ENCODE data around the gene NFATC3.

Gene NFATC3

DNA sequence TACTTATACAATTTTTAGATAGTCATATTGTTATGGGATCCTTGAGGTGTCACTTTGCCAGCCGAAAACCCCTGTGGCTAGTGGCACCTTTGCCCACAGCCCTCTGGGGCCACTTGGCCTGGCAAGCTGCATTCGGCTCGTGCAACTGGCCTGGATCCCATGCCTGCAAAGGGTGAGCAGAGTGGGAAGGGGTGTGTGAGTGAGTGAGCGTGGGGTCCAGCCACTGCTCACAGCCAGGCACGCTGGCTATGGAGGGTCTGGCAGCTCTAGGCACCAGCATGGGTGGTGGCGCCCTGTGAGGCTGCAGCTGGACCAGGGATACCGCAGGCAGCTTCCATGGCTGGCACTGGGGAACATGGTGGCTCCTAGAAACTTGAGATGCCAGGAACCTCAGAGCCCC, 101.7 kb downstream of the NFATC3 start:
- no peak for DNase-seq (ENCODE audit: low read depth in 2 of 2)

DNA sequence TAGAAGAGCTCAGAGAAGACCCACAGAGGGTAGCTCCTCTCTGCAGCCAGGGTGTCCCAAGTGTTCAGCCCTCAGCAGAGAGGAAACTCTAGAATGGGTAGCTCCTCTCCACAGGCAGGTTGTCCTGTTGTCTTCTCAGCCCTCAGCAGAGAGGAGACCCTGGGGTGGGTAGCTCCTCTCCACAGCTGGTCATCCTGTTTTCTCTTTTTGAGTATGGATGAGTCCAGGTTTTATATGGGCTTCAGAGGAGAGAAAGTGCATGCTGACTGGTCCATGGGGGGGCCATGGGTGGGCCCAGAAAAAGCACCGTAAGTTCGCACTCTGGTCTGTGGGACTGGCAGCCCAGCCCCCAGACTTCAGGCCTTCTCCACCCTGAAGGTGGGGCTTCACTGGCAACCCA, 102.3 kb downstream of the NFATC3 start:
- DNase-seq (ENCODE audit: low read depth in 2 of 2), result no peak

DNA sequence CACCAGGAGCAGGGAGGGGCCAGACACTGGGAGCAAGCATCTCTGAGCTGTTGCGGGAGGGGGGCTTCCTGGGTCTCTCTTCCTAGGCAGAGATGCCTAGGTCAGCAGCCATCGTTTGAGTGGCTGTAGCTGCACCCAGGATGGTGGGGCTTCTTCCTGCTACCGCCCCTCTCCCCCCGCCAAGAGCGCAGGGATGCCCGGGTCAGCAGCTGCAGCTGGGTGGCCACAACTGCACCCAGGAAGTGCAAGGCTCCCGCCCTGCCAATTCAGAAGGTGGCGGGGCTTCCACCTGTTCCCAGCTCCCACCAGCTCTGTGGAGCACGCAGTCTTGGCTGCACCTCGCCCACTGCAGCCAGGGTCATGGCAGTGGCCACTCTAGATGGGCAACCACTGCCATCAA, 103.0 kb downstream of the NFATC3 start:
- no peak for DNase-seq (ENCODE audit: low read depth in 2 of 2)

DNA sequence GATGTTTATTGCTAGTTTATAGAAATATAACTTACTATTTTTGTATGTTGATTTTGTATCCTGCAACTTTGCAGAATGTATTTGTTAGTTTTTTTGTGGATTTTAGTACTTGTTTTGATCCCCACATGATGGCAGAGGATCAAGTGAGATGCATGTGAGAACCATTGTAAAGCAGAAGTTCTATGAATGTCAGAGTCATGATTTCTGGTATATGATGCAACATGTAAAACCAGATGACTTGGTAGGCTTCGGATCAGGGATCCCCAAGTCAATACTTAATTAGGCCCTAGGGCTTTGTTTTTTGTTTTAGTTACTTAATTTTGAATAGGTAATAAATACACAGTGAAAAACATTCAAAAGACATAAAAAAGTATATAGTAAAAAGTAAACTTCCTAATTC, 104.9 kb downstream of the NFATC3 start:
- no peak for DNase-seq (ENCODE audit: low read depth in 2 of 2)

DNA sequence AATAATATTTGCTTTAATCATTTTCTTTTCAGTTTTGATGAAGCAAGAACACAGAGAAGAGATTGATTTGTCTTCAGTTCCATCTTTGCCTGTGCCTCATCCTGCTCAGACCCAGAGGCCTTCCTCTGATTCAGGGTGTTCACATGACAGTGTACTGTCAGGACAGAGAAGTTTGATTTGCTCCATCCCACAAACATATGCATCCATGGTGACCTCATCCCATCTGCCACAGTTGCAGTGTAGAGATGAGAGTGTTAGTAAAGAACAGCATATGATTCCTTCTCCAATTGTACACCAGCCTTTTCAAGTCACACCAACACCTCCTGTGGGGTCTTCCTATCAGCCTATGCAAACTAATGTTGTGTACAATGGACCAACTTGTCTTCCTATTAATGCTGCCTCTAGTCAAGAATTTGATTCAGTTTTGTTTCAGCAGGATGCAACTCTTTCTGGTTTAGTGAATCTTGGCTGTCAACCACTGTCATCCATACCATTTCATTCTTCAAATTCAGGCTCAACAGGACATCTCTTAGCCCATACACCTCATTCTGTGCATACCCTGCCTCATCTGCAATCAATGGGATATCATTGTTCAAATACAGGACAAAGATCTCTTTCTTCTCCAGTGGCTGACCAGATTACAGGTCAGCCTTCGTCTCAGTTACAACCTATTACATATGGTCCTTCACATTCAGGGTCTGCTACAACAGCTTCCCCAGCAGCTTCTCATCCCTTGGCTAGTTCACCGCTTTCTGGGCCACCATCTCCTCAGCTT, 105.8 kb downstream of the NFATC3 start:
- DNase-seq (ENCODE audit: low read depth in 2 of 2), result no peak

DNA sequence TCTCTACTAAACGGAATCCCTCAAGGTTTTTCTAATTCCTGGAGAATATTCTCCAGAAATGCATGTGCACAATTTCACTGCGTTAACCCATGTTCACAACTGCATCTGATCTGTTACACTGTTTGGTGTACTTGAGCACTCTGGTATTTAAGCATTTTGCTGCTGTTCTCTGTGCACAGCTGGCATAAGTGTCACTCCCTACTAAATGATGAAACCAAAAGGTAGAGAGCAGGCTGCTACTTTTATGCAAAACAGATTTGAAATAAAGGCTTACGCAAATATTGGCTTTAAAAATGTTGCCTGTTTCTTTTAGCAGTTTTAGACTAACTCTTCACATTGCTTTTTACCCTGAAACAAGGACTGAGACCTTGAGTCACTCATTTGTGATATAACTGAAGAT, 109.1 kb downstream of the NFATC3 start:
- no peak for DNase-seq (ENCODE audit: low read depth in 2 of 2)

DNA sequence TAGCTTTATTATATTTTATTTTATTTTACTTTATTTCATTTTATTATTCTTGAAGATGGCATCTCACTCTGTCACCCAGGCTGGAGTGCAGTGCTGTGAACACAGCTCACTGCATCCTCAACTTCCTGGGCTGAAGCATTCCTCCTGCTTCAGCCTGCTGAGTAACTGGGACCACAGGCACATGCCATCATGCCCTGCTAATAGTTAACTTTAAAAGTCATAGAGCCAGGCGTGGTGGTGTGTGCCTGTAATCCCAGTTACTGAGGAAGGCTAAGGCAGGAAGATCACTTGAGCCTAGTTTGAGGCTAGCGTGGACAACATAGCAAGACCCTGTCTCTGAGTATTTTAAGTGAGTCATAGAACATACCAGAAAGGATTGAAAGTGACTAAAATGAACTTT, 112.1 kb downstream of the NFATC3 start:
- DNase-seq (ENCODE audit: low read depth in 2 of 2), result no peak

DNA sequence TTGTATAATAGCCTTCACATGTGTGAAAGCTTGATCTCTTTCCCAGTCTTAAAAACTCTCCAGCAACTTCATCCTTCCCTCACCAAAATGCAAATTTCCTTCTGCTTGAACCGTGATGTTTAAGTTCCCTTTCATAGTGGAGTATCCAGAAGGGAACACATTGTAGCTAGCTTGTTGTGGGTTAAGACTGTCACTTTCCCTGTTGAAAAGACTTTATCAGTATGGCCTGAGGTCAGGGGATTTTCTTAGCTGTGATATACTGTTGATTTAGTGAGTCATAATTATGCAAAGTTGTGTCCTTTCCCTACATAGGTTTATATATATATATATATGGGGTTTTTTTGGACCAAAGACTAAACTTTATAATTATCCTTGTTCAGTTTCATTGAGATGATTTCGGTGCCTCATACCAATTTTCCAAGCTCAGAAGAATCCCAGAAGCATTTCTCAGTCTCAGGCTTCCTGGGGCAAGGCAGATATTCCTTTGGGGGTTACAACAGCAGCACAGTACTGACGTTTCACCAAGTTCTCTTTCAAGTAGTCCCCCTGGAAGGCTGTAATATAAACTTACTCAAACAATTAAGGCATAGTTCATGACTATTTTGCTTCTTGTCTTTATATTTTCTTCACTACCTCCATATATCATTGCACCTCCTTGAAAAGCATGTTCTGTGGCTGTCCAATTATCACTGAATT, 115.1 kb downstream of the NFATC3 start:
- no peak for DNase-seq (ENCODE audit: low read depth in 2 of 2)

DNA sequence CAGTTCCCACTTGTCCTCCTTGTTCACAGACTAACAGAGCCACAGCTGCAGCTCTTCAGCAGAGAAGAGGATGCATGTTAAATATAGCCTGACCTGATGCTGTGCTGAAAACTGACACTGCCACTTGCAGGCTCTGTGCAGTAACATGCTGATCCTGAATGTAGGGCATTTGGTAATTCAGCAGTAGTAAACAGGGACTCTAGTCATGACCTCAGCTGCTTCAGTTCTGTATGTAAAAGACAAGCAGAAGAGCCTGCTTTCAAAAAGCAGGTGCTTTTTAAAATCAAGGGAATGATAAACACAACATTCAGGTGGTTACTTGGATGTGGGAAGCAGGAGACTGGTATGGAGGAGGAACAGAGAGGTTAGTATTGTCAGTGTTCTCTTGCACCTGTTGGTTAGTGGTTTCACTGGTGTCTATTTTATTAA, 116.9 kb downstream of the NFATC3 start:
- DNase-seq (ENCODE audit: low read depth in 2 of 2), result no peak

DNA sequence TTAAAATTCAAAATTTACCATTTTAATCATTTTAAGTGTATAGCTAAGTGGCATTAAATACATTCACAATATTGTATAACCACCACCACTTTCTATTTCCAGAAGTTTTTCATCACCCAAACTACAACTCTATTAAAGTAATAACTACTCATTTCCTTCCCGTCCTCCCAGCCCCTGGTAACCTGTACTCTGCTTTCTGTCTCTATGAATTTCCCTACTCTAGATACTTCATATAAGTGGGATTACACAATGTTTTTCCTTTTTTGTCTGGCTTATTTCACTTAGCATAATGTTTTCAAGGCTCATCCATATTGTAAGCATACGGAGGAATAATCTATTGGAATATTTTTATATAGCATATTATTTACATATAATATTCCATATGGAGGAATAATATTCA, 121.1 kb downstream of the NFATC3 start:
- DNase-seq (ENCODE audit: low read depth in 2 of 2), result no peak

DNA sequence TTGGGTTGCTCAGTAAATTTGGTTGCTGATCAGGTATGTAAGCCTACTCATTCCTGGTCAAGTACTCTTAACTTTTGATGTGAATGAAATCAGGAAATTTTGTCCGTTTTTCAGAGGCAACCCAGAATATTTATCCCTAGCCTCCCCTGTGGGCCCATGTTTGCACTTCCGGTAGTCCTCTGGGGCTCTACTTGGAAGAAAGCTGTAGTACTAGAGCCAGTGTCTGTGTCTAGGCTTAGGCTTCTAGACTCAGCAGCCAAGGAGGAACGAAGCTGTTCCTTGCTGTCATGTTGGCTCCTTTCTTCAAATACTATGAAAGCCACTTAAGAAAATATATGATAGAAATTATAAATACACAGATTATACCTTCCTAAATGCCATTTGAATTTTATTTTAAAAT, 129.6 kb downstream of the NFATC3 start:
- DNase-seq (ENCODE audit: low read depth in 2 of 2), result no peak

DNA sequence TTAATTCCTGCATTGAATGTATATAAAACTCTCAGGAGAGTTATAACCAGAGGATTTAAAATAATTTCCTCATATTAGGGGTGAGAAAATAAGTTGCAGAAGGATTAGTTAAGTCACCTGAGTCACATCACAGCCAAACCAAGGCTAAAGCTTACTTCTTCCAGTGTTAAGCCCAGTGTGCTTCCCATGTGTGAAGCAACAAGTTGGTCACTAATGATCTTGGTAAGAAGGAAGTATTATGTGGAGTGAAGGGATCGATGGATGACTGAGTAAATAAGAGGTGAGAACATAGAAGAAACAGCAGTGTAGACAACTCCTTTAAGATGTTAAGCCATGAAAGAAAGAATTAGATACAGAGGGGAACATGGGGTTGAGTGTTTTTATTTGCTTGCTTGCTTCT, 130.1 kb downstream of the NFATC3 start:
- no peak for DNase-seq (ENCODE audit: low read depth in 2 of 2)

DNA sequence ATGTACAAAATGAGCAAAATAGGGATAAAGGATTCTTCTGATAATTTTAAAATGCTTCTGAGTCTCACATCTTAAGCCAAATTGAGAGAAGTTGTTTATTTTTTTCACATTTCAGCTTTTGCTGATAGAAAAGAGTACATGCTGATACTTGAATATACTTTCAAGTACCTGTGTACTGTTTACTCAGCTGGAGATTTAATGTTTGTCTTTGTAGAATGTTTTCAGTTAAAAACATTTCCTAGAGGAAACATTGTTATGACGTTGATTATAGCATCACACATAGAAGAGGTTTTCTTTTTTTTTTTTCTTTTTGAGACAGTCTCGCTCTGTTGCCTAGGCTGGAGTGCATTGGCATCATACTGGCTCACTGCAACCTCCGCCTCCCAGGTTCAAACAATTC, 131.1 kb downstream of the NFATC3 start:
- DNase-seq (ENCODE audit: low read depth in 2 of 2), result no peak

DNA sequence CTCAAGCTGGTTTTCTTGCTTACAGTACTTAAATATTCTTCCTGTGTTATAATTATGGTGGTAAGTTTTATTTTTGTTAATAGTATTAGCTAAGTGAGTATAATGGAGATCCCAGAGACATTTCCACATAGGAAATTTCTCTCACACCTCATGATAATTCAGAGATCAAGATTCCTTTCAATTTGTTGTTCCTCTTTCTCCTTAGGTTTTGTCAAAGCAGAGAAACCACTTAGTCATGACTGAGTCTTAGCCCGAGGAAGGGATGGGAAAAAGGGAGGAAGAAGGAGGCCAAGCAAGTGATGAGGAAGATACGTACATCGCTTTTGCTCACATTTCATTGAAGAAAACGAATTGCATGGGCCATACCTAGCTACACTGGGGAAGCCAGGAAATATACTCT, 132.3 kb downstream of the NFATC3 start:
- no peak for DNase-seq (ENCODE audit: low read depth in 2 of 2)

DNA sequence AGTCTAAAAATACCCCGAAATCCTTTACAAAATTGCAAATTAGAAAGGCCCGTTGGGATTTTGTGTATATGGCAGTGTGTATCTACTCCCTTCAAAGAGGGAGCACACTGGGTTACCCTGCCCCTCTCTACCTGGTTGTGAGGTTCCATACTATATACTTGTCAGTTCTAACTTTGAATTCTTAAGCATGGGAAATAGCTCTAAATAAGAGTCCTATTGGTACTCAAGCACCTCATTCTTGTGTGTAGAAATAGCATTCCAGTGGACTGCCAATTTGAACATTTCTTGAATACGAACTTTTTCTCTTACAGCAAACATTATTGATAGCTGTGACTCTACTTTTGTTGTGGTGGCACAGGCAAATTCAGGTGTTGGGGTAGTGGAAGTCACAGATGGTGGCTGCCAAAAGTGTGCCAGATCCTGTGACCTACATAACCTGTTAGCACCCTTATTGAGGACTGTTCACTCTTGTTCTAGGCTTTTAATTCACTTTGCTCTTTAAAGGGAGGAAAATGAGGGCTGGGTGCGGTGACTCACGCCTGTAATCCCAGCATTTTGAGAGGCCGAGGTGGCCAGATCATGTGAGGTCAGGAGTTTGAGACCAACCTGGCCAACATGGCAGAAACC, 134.7 kb downstream of the NFATC3 start:
- DNase-seq (ENCODE audit: low read depth in 2 of 2), result no peak

DNA sequence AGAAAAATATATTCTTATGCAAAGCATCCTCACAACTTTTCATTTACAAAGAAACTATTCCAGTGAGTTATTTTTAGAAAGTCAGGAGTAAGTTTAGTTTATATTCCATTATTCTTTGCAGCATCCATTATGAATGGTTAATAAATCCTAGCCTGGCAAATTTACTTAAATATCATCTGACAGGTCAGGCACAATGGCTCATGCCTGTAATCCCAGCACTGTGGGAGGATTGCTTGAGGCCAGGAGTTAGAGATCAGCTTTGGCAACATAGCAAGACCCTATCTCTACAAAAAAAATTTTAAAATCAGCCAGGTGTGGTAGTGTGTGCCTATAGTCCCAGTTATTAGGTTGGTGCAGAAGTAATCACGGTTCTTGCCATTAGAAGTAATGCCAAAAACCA, 137.9 kb downstream of the NFATC3 start:
- DNase-seq (ENCODE audit: low read depth in 2 of 2), result no peak

DNA sequence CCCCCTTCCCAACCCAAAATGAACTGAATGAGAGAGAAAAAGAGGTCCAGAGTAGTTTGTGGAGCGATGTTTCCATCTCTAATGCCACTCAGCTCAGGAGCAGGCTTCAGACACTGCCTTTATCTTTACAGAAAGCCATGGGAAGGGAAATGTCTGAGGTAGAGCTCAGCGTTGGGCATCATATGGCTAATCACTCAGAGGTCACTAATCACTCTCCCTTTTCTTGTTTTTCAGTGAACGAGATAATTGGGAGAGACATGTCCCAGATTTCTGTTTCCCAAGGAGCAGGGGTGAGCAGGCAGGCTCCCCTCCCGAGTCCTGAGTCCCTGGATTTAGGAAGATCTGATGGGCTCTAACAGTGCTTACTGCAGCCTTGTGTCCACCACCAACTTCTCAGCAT, 140.9 kb downstream of the NFATC3 start:
- no peak for DNase-seq (ENCODE audit: low read depth in 2 of 2)

DNA sequence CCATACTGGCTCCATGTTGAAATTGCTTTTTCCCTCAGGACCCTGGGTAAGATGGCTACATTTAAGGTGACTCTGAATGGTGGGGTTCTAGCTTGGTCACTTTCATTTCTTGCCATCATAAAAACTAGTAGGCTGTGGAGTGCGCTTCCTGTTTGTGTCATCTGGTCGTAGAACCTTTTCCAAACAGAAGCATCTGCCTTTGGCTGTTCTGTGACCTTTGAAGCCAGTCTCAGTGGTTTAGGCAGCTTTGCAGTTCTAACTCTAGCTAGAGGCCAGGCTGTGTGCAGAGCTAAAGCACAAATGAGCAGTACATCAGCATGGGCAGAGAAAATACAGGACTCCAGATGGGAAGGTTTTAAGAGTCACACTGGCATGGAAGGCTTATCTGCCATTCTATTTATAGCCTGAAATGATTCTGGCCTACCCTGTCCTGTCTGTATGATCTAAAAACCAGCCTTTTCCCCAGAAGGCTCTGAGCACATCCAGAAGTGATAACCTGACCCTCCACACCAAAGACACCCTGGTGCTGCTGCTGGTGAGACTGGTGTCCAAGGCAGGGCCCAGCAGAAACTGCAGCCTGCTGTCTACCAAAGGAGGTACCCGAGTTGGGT, 142.1 kb downstream of the NFATC3 start:
- no peak for DNase-seq (ENCODE audit: low read depth in 2 of 2)

DNA sequence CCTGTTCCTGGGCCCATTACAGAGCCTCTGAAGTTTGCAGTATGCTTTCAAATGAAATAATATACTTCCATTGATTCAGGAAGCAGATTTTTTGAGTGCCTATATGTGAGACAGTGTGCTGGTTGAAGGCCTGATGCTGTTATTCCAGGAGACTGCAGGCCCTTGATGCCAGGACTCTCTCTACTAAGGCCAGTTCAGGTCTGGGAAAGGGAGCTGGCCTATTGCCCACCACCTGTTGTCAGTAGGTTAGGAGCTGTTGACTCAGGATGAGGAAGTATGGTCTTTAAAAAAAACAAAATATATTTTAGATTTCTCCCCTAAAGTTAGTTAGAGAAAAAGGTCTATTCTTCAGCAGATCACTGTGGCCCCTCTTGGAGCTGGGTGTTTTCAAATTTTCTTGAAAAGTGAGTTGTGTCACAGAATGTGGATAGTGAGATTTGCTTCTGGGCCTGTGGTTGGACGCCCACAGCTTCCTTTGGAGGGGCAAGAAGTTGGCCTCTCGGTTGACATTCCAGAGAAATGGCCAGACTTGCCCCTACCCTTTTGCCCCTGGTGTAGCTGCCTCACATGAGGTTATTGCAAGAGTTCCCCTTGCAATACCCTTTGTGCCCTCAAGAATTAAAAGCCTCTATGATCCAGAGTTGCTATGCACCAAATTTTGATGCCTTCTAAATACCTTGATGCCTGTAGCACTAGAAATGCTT, 142.8 kb downstream of the NFATC3 start:
- no peak for DNase-seq (ENCODE audit: low read depth in 2 of 2)

DNA sequence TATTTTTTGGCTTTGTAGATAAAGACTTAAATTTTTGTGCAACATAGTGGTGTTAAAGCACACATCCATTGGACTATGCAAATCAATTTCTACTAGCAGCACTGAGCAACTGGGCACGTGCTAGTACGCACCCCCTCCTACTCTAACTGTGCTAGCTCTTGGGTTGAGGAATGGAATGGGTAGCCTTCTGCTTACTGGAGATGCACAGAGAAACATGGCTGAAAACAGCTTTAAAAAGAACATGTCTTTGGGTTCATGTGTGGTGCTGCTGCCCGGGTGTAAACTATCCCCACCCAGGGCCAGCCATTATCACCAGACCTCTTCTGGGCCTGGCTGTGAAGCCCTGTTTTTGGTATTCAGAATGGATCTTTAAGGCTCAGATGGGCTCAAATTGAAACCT, 143.5 kb downstream of the NFATC3 start:
- DNase-seq (ENCODE audit: low read depth in 2 of 2), result no peak

DNA sequence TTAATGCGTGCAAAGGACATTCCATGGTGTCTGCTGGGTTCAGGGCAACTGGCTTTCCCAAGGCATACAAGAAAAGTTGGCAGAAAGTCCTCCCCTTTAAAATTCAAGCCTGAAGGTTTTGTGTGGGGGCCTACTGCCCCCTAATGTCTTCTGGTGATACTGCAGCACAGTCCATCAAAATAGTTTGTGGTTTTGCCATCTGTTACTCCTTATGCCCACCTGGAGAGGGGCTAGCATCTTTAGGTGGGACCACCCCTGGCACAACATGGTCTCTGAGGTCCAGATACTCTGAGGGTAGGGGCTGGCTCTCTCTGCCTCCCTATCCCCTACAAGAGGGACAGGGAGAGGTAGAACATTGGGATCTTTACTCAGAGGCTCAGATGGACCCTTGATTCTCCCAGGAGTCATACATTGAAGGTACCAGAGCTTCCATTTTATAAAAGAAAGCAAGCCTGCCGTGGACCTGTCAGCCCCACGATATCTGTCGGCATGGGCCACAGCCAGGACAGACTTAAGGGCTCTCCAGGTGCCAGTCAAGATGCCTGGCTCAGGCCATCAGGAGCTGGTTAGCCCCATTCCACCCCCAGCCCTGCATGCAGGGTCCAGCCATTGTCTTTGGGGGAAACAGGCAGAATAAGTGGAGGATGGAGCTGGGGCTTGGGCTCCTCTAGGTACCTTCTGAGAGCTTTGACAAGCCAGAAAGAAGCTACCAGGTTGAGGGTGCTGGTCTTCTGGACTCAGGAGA, 144.4 kb downstream of the NFATC3 start:
- DNase-seq (ENCODE audit: low read depth in 2 of 2), result no peak

Data from stimulated activated CD8-positive, alpha-beta memory T cell treated with anti-CD3 and anti-CD28 coated beads, Interleukin-15, amount 100 ng/mL, for 4 hours (primary cell).